IPS-11a (cell line): ENCODE data around the gene FHIT.
"Not testable (repeated sequence)": the region's sequence is repeated elsewhere in the genome, so short reads cannot be mapped to it uniquely, and the experiment has no call there.

Experiments used
- H3K4me3 ChIP-seq: one replicate; pipeline ENCODE4 v1.5.1; 2013; ENCODE audit warnings: low read depth, low read length, control low read depth

FHIT gene

DNA sequence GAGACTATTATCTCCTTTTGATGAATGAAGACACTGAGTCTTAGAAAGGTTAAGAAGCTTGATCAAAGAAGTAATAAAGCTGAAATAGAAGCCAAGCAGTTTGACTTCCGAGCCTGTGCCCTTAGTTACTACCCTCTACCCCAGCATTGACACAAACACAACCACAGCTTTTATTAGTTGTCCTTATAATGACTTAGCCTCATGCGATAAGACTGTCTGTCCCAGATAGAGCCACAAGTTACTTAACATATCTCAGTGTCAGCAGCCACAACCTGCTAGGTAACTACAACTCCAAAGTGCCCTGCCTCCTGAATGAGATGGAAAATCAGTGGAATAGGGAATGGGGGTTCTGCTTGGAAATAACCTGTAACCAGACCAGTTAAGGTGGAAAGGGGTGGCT, 1419.9 kb downstream of the FHIT start:
- no peak overlapping the region for H3K4me3 ChIP-seq

DNA sequence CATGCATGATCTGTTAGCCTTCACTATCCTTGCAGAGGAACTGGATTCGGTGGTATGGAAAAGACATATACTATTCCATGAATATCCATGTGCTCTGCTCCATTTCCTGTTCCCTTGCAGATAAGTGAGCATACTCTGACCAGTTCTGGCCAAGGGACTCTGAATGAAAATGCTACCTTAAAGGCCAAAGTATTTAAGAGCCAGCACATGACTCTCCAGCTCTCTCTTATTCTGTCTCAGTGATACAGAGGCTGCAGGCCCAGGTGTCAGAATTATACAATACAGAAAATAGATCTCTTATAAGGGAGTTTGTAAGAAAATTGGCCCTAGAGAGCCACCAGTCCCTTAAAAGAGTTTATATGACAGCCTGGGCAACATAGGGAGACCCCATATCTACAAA, 1421.7 kb downstream of the FHIT start:
- no peak overlapping the region for H3K4me3 ChIP-seq

DNA sequence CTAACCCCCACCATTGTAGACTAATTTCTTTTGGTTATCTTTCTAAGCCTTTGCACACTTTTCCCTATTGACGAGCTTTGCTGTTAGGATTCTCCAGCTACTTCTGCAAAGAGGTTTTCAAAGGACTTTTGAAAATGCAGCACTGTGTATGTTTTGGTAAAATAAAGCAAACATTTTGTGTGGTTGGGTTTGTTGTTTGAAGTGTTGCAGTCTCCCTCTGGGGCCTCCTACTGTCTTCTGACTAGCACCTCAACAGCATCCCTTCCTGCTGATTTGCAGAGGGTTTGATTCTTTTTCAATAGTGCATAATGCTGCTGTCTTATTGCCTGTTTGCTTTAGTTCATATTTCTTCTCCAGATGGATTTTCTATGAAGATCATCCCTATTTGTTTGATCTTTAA, 1426.4 kb downstream of the FHIT start:
- H3K4me3 ChIP-seq: no peak overlapping the region

DNA sequence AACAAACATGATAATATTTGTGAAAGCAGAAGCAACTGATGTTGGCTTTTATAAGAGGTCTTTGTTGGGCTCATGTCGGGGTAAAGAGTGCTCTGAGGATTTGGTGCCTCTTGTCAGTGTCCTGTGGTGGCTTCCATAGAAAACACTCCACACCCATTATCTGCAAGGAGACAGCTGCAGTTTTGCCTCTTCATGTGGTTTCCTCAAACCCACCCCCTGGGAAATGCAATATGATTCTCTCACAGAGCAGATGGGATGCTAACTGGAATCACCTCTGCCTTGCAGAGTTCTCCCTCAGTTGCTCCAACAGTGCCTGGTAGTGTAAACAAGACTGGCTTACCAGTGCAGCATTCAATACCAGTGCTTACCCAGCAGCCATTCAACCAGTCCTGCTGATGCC, 1430.0 kb downstream of the FHIT start:
- H3K4me3 ChIP-seq: no peak overlapping the region

DNA sequence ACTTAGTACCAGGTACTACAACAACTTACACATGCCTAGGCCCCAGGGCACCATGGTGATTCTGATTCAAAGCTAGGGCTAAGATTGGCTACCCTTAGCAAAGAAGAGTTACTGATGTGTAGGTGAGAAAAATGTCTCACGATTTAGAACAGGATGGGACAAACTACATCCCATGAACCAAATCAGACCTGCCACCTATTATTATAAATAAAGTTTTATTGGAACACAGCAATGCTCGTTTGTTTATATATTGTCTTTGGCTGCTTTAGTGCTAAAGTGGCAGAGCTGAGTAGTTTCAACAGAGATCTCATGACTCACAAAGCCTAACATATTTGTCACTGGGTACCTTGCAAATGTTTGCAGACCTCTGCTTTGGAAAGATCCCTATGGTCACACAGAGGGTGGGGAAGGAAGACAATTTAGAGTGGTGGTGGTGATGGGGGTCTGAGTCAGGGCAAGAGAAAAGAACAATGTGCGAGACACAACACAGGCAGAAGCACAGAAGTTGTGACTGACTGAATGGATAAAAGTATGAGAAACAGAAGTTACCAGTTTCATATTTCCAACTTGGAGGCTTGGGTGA, 1430.8 kb downstream of the FHIT start:
- no peak overlapping the region for H3K4me3 ChIP-seq

DNA sequence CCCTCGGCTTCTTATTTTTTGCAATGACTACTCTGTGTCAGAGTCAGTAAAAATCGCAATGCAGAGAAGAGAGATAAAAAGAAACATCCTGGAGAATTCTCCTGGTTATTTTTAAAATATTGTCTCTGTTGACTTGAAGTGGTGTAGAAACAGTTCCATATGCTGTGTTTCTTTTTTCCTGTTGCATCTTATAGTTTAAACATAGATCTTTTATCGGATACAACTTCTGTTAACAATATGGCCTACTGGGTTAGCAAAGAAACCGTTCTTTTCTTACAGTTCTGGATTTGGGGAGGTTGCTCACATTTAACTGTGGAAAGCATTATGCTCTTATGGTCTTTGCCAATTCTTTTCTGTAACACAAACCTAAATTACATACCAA, 1432.3 kb downstream of the FHIT start:
- no peak overlapping the region for H3K4me3 ChIP-seq

DNA sequence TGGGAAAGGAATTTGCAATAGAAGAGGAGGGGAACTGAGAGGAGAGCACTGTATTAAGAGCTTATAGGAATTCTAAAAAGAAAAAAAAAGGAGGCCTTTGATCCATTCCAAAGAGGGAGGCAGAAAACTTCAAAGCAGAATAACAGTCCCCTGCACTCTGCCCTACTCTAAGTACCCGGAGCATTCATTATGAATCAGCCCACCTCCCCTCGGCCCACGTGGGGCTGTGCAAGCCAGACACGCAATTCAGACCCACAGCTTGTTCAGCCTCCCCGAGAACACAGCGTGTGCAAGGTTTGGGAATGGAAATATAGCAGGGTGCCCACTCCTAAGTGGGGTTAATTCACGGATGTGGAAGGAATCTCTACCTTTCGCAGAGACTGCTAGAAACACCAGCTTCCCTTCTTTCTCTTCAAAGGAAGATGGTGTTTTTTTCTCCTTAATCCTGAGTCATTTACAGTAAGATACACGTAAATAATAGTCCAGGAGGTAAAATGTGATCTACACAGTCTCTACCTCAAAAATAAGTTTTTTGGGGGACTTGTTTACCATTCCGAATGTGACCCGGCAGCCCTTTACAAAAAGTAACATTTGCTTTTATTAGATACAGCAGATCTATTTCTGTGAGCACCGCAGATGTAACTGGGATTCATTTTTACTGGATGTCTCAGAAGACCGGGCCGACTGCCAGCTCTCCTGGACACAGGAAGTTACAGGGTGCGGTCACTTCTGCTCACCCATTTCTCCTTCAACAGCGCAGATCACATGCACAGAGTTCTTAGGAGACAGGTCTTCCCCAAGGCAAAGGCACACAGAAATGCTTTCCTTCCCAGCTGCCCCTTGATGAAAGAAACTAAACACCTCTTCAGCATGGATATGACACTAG, 1433.0 kb downstream of the FHIT start:
- no peak overlapping the region for H3K4me3 ChIP-seq

DNA sequence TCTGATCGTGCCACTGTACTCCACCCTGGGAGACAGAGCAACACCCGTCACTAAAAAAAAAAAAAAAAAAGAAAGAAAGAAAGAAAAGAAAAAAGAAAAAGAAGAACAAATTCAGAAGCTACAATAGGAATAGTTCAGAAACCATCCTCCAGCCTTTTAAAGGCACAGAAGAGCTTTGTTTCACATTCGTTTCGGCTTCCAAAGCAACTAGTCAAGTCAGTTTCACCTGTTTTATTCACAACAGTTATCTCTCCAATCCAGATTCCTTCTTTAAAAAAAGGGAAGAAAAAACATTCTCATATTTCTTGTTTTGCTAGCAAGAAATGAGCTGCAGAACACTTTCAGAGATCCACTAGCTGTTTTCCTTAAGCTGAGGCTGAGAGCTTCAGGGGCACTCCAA, 1433.7 kb downstream of the FHIT start:
- H3K4me3 ChIP-seq: no peak overlapping the region

DNA sequence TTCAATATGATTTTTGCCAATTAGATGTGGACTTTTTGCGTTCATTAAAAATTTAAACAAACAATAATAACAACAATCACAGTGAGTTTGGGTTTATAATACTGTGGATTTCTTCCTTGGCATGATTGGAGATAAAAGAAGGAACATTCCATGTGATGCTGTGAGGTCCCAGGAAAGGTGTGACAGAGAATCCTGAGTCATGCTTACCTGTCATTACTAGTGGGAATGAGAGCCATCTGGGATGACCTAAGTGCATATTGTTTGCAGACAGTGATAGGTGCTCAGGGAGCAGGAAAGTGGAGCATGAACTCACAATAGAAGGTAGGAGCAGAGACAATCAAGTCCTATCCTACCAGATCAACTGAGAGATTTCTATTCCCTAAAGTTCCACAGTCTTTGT, 1434.9 kb downstream of the FHIT start:
- H3K4me3 ChIP-seq: no peak overlapping the region

DNA sequence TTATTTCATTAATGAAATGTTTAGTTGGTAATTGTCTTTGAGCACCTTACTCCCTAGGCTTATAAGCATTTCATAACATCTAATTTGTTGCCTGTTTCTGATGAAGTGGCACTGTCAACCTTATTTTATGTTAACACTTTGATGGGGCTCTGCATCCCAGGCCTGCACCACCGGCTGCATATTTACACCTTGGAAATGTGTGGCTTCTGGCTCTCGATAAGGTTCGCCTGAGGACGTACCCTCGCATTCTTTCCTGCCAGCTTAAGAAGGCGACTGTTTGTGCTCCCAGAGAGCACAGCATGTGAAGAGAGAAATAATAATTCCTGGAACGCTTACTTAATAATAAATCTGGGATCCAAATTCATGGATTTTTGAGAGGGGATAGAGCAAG, 1438.1 kb downstream of the FHIT start:
- no peak overlapping the region for H3K4me3 ChIP-seq

DNA sequence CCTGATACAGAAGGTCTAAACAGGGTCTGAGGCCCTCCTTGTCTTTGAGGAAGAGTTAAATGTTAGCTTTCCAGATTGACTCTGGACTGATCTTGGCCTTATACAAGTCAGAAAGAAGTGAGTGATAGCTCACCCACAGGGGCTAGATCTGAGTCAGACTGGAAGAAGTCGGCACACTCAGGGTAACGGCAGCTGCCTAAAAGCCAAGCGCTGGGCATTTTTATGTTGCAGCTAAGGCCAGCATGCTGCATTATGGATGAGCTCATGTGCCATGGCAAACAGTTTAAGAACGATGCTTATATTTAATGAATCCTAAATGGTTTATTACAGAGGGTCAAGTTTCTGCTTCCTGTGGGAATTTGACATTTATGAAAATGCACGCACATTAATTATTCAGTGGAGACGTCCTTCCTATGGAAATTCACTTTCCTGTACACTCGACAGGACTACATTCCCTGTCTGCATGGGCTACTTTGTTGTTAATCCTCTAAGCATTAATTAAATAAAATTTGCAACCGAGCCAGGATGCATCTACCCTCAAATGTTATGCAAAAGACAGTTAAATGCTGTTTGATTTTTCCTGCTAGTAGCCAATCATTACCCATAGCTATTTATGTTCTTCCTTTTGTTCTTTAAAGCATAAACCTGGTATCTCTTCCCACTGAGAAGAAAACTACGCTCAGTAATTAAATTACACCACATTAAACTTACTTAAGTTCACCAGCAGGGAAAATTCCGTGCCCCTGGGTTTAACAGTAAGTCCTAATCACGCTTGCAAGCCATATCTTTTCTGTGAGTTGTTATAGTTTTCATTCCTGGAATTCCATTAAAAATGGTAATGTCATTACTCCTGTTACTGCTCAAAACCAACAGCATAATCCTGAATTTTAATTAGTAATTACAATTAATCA, 1438.8 kb downstream of the FHIT start:
- H3K4me3 ChIP-seq: no peak overlapping the region

DNA sequence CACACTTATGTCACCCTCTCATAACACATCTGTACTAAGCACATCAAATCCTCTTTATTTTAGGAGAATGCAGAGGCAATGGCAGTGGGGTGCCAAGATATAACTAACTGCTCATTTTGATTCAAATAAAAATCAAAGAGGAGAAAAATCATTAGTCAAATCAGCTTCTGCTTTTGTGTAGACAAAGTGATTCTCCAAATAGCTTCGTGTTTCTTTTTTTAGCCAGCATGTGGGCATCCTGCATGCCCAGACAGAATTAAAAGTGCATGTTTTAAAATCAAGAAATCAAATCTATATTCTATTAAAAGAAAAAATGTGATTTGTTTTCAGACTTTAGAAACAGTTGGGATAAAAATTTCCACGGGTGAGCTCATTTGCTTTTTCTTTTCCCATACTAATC, 1440.1 kb downstream of the FHIT start:
- no peak overlapping the region for H3K4me3 ChIP-seq

DNA sequence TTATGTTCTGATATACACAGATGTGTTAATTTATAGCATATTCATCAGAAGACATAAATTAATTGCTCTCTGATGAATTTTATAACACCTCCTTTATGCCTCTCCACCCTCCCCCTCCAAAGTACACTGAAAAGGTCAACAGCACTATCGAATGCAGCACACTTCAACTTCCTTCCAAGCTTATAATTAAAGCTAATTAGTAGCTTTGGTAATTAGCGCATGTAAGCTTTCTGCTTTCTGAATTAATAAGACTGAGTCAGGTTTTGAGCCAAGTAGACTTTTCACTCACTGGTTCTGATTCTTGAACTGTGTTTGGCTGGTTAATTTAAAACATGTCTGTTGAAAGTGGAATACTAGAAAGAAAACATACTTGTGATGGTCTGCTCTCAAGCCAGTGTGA, 1440.6 kb downstream of the FHIT start:
- no peak overlapping the region for H3K4me3 ChIP-seq

DNA sequence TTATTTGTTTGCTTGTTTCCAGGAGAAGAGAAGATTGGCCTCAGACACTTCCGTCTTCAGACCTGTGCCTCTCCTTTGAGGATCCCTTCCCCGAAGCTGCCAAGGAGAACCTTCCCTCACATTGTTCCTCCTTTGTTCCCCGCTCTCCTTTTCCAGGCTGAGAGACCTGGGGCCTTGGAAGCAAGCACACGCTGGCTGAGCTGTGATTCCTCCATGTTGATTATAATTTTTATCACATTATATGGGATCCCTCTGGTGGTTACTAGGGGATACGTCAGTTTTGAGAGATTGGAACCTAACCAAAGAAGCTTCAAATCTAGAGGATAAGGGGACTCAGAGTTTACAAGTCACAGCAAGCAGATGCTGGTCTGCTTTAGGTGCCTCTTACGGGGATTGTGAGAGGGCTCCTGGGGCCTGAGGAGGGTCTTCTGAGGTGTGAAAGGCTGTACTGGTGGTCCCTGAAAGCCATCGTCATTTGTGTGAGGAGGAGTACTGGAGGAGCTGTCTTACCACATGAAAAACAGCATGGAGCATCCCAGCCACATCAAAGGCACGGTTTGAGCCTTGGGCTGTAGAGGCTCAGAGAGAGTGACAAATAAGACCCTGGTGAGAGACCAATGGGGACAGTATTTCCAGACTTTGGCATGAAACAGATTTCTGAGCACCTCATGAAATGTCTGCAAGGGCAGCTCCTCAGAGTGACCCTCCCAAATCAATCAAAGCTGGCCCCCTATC, 1441.4 kb downstream of the FHIT start:
- no peak overlapping the region for H3K4me3 ChIP-seq

DNA sequence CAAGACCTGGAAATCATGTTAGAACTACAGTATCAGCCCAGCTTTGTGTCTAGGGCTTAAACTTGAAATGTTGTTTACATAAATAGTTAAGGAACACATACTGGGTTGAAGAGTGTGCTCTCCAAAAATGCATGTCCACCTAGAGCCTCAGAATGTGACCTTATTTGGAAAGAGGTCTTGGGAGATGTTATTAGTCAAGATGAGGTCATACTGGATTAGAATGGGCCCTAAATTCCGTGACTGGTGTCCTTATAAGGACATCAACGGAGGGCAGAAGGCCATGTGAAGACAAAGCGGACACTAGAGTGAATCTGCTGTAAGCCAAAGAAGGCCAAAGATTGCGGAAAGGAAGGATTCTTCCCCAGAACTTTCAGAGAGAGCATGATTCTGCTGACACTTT, 1442.2 kb downstream of the FHIT start:
- H3K4me3 ChIP-seq: no peak overlapping the region

DNA sequence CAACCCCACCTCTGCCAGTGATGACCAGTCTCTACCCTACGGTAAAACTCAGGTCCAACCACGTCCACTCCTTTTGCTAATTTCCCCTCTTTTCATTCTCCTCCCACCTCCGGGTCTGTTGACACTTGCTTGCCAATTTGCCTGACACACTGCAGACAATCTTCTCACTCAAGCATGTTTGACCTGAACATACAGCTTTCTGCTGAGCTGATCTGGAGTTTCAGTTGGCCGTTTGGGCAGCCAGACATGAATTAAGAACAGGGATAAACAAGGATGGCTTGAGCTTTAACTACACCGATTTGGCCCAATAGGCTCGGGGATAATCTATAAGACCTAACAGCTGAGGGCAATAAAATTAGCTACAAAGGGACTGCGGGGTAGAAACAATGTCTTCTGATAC, 1442.8 kb downstream of the FHIT start:
- H3K4me3 ChIP-seq: no peak overlapping the region

DNA sequence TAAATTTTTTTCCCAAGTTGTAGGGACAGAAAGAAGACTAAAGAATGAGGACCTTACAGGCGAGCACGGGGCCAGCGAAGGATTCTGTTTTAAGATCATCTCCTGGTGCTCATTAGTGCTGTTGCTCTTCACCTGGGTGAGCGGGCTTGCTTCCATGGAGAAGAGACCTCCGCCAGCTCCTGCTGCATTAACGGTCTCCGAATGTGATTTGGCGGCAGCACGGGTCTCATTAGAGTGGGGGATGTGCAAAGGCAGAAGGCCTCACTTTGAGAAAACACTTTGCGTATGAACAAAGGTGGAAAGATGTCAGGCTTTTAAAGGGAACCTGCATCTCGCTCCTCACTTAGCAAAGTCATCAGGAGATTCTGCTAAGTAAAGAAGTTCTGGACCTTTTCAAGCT, 1448.0 kb downstream of the FHIT start:
- no peak overlapping the region for H3K4me3 ChIP-seq

DNA sequence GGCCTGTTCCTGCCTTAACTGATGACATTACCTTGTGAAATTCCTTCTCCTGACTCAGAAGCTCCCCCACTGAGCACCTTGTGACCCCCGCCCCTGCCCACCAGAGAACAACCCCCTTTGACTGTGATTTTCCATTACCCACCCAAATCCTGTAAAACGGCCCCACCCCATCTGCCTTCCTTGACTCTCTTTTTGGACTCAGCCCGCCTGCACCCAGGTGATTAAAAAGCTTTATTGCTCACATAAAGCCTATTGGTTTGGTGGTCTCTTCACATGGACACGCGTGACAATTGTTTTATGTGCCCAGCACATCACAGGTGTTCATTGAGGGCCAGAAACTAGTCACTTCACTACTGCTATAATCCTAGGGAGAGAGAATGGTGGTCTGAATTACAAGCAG, 1448.8 kb downstream of the FHIT start:
- not testable (repeated sequence) for H3K4me3 ChIP-seq

DNA sequence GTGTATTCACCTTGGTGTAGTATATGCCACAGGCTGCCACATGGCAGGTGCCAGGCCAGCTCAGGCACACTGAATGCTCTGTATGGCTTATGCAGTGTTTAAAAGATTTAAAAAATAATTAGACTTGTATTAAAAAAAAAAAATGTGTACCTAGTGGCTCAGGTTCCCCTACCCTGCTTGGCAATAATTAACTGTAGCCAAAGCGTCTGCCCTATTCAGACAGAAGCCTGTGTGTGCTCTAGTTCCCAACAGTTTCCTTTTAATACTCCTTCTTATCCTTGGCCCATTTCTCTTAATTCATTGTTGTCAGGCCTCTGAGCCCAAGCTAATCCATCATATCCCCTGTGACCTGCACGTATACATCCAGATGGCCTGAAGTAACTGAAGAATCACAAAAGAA, 1449.2 kb downstream of the FHIT start:
- no peak overlapping the region for H3K4me3 ChIP-seq

DNA sequence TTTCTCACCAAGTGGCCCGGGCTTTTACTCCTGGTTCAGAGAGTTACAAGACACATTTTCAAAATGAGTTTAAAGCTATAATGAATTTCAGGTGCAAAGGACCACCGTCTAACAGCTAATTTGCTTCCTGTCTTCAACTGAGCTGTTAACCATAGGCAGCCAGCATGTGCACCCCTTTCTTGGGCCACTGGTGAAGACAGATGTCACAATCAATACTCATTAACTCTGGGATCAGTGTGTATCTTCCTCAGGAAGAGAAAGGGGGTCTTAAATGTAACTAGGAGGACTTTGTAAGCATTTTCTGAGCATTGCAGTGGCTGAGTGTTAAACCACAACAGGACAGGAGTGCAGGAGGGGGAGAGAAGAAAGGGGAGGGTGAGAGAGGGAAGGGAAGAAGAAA, 1450.8 kb downstream of the FHIT start:
- H3K4me3 ChIP-seq: no peak overlapping the region
